Cortex of kidney (tissue), 1 donor: ENCODE results near the gene COL4A6.
"Not testable (repeated sequence)": the region's sequence is repeated elsewhere in the genome, so short reads cannot be mapped to it uniquely, and the experiment has no call there.

Experiments used
- DNase-seq: peaks from one replicate; lab custom pipeline; 2025; lab: John Stamatoyannopoulos, UW

Gene COL4A6

GRCh38 chrX:108399418-108400165 is 38.6 kb downstream of the COL4A6 start:
- DNase-seq, result no peak

GRCh38 chrX:108397627-108398391 is 40.4 kb downstream of the COL4A6 start:
- no peak for DNase-seq

GRCh38 chrX:108396986-108397385 is 41.2 kb downstream of the COL4A6 start:
- DNase-seq, result no peak

- DNase-seq, result no peak
Observed at GRCh38 chrX:108396188-108396891, 41.9 kb downstream of the COL4A6 start.

GRCh38 chrX:108390976-108391717 is 47.1 kb downstream of the COL4A6 start:
- not testable (repeated sequence) for DNase-seq

- no peak for DNase-seq
Observed at GRCh38 chrX:108384783-108385182, 53.4 kb downstream of the COL4A6 start.

- DNase-seq, result no peak
Observed at GRCh38 chrX:108380222-108380621, 58.0 kb downstream of the COL4A6 start.

GRCh38 chrX:108376821-108377220 is 61.4 kb downstream of the COL4A6 start:
- not testable (repeated sequence) for DNase-seq

- not testable (repeated sequence) for DNase-seq
Observed at GRCh38 chrX:108375591-108375990, 62.6 kb downstream of the COL4A6 start.

- DNase-seq, result no peak
Observed at GRCh38 chrX:108366644-108367406, 71.4 kb downstream of the COL4A6 start.

- DNase-seq, result no peak
Observed at GRCh38 chrX:108362026-108362425, 76.2 kb downstream of the COL4A6 start.

GRCh38 chrX:108361316-108361715 is 76.9 kb downstream of the COL4A6 start:
- no peak for DNase-seq

- no peak for DNase-seq
Observed at GRCh38 chrX:108359806-108360602, 78.2 kb downstream of the COL4A6 start.

GRCh38 chrX:108353452-108353851 is 84.8 kb downstream of the COL4A6 start:
- no peak for DNase-seq

- DNase-seq, result no peak
Observed at GRCh38 chrX:108349210-108349609, 89.0 kb downstream of the COL4A6 start.

GRCh38 chrX:108348525-108348924 is 89.7 kb downstream of the COL4A6 start:
- no peak for DNase-seq

GRCh38 chrX:108347800-108348199 is 90.4 kb downstream of the COL4A6 start:
- DNase-seq, result no peak

- DNase-seq, result no peak
Observed at GRCh38 chrX:108344216-108344615, 94.0 kb downstream of the COL4A6 start.

- DNase-seq, result no peak
Observed at GRCh38 chrX:108341947-108342346, 96.3 kb downstream of the COL4A6 start.

GRCh38 chrX:108332281-108332680 is 105.9 kb downstream of the COL4A6 start:
- no peak for DNase-seq
